GM19468 (cell line): ENCODE results near the gene KIAA1549.

ENCODE experiments used
- ATAC-seq: cut with Tn5 transposase; IDR thresholded peaks from one replicate; pipeline ENCODE4 v1.9.1; 2021; ENCODE audit warnings: mild to moderate bottlenecking, moderate library complexity, moderate number of reproducible peaks; ENCODE audit not compliant: unreplicated experiment; ENCODE audit errors: extremely low read depth

The KIAA1549 gene

GRCh38 chr7:138784692-138785091 is 196.5 kb downstream of the KIAA1549 start:
- ATAC-seq: no peak
